Stimulated activated CD8-positive, alpha-beta memory T cell treated with anti-CD3 and anti-CD28 coated beads, Interleukin-4, amount 100 ng/mL, for 1 hour (primary cell): ENCODE results near the gene PTF1A.

Experiments
- DNase-seq, 2 donors: peaks; one replicate each; pipeline ENCODE4 v3.0.0-alpha.2; 2020; ENCODE audit warnings: low read depth in 2 of 2, low spot score in 1 of 2

The PTF1A gene

GRCh38 chr10:23191764-23192711 is at the start of gene PTF1A:
Gene PTF1A (plus strand): TSS chr10:23192312. CDS start chr10:23192531, 219 bp downstream.
- no peak for DNase-seq

GRCh38 chr10:23146258-23146657 is 45.9 kb upstream of the PTF1A start:
- no peak for DNase-seq

- DNase-seq, result no peak
Measured at GRCh38 chr10:23147035-23147434, 45.1 kb upstream of the PTF1A start.

GRCh38 chr10:23148214-23148613 is 43.9 kb upstream of the PTF1A start:
- no peak for DNase-seq

- DNase-seq, result no peak
Measured at GRCh38 chr10:23150091-23150490, 42.0 kb upstream of the PTF1A start.

GRCh38 chr10:23150610-23151009 is 41.5 kb upstream of the PTF1A start:
- DNase-seq, result no peak

- no peak for DNase-seq
Measured at GRCh38 chr10:23151071-23151470, 41.0 kb upstream of the PTF1A start.

- no peak for DNase-seq
Measured at GRCh38 chr10:23155169-23155568, 36.9 kb upstream of the PTF1A start.

- no peak for DNase-seq
Measured at GRCh38 chr10:23156447-23157150, 35.5 kb upstream of the PTF1A start.

- no peak for DNase-seq
Measured at GRCh38 chr10:23157239-23157681, 34.9 kb upstream of the PTF1A start.

GRCh38 chr10:23157691-23158369 is 34.3 kb upstream of the PTF1A start:
- no peak for DNase-seq

GRCh38 chr10:23158370-23158769 is 33.7 kb upstream of the PTF1A start:
- no peak for DNase-seq

GRCh38 chr10:23171232-23171876 is 20.8 kb upstream of the PTF1A start:
- no peak for DNase-seq

- no peak for DNase-seq
Measured at GRCh38 chr10:23172429-23173213, 19.5 kb upstream of the PTF1A start.

GRCh38 chr10:23173214-23174073 is 18.7 kb upstream of the PTF1A start:
- DNase-seq, result no peak

GRCh38 chr10:23174074-23174976 is 17.8 kb upstream of the PTF1A start:
- no peak for DNase-seq

- DNase-seq, result no peak
Measured at GRCh38 chr10:23174977-23175512, 17.1 kb upstream of the PTF1A start.

- no peak for DNase-seq
Measured at GRCh38 chr10:23186178-23186577, 5.9 kb upstream of the PTF1A start.
